GM23338 (cell line): Measurements from ENCODE around the gene DHDDS. TPM values are rescaled to one million over a fixed set of nuclear protein-coding genes. Genes with fewer than 3 reads are reported as not detected.
"Not testable (repeated sequence)": the region's sequence is repeated elsewhere in the genome, so short reads cannot be mapped to it uniquely, and the experiment has no call there.

Source experiments
- ATAC-seq: fragments of 200-7000 bp; cut with Tn5 transposase; 3 replicates; pipeline ENCODE4 v1.9.1; 2020
- DNase-seq: peaks from one replicate; pipeline ENCODE4 v3.0.0-alpha.2; 2015; ENCODE audit warnings: low spot score
- H2AFZ ChIP-seq: fragments of 200-600 bp; sonication (generic); 2 replicates; pipeline ENCODE4 v1.8.0; 2016; ENCODE audit warnings: antibody characterized with exemption, mild to moderate bottlenecking, moderate library complexity
- H3F3A ChIP-seq: fragments of 200-600 bp; sonication (generic); replicated peaks from 2 replicates; pipeline ENCODE4 v1.8.0; 2017; ENCODE audit warnings: antibody characterized with exemption, mixed run types, low read depth
- H3K27ac ChIP-seq: fragments of 200-600 bp; sonication (generic); 2 replicates; pipeline ENCODE4 v1.6.1; 2016; ENCODE audit warnings: low read depth
- H3K27me3 ChIP-seq: fragments of 200-600 bp; sonication (generic); 2 replicates; pipeline ENCODE4 v1.8.0; 2016; ENCODE audit warnings: mild to moderate bottlenecking, mixed run types, moderate library complexity; ENCODE audit not compliant: insufficient read depth
- H3K36me3 ChIP-seq: fragments of 200-600 bp; sonication (generic); 2 replicates; pipeline ENCODE4 v1.8.0; 2016; ENCODE audit warnings: mild to moderate bottlenecking; ENCODE audit not compliant: insufficient read depth
- H3K4me1 ChIP-seq: fragments of 200-600 bp; sonication (generic); 2 replicates; pipeline ENCODE4 v1.8.0; 2016; ENCODE audit warnings: mild to moderate bottlenecking, moderate library complexity; ENCODE audit not compliant: insufficient read depth
- H3K4me2 ChIP-seq: fragments of 200-600 bp; sonication (generic); 2 replicates; pipeline ENCODE4 v1.7.1; 2017; ENCODE audit warnings: mixed run types
- H3K4me3 ChIP-seq: fragments of 200-600 bp; sonication (generic); 2 replicates; pipeline ENCODE4 v1.6.1; 2016; ENCODE audit warnings: mixed run types
- H3K79me2 ChIP-seq: fragments of 200-600 bp; sonication (generic); replicated peaks from 2 replicates; pipeline ENCODE4 v1.8.0; 2017; ENCODE audit warnings: mild to moderate bottlenecking; ENCODE audit not compliant: insufficient read depth
- H3K9me2 ChIP-seq: fragments of 200-600 bp; sonication (generic); 2 replicates; pipeline ENCODE4 v1.8.0; 2017; ENCODE audit not compliant: insufficient read depth
- H4K20me1 ChIP-seq: fragments of 200-600 bp; sonication (generic); replicated peaks from 2 replicates; pipeline ENCODE4 v1.8.0; 2017; ENCODE audit warnings: mild to moderate bottlenecking; ENCODE audit not compliant: insufficient read depth
- H3K27ac Mint-ChIP-seq: 2 replicates; pipeline ENCODE4 v1.8.0; 2020; ENCODE audit warnings: inconsistent platforms, mild to moderate bottlenecking, moderate library complexity, mixed read lengths
- H3K27me3 Mint-ChIP-seq: 3 replicates; pipeline ENCODE4 v1.8.0; 2022; ENCODE audit warnings: low read depth, mild to moderate bottlenecking, moderate library complexity, mixed read lengths, inconsistent platforms; ENCODE audit not compliant: insufficient read depth, poor library complexity
- H3K36me3 Mint-ChIP-seq: 3 replicates; pipeline ENCODE4 v1.8.0; 2021; ENCODE audit warnings: low read depth, mild to moderate bottlenecking, inconsistent platforms, moderate library complexity, mixed read lengths
- H3K4me1 Mint-ChIP-seq: 3 replicates; pipeline ENCODE4 v1.8.0; 2020; ENCODE audit warnings: mild to moderate bottlenecking, inconsistent platforms, mixed read lengths
- H3K4me3 Mint-ChIP-seq: 3 replicates; pipeline ENCODE4 v1.8.0; 2021; ENCODE audit warnings: moderate library complexity, mild to moderate bottlenecking, inconsistent platforms, mixed read lengths
- H3K9me3 Mint-ChIP-seq: 3 replicates; pipeline ENCODE4 v1.8.0; 2020; ENCODE audit warnings: moderate library complexity, mild to moderate bottlenecking, inconsistent platforms, mixed read lengths
- ETS1 ChIP-seq: IDR thresholded peaks from 2 replicates; pipeline ENCODE4 v1.6.1; 2016; ENCODE audit warnings: antibody characterized with exemption
- NANOG ChIP-seq: IDR thresholded peaks from 2 replicates; pipeline ENCODE4 v1.6.1; 2016; ENCODE audit warnings: antibody characterized with exemption, borderline replicate concordance
- POLR2AphosphoS5 ChIP-seq: IDR thresholded peaks from 2 replicates; pipeline ENCODE4 v1.6.1; 2016; ENCODE audit warnings: antibody characterized with exemption, low read depth
- REST ChIP-seq: IDR thresholded peaks from one replicate; pipeline ENCODE4 v1.6.1; 2018; ENCODE audit warnings: antibody characterized with exemption; ENCODE audit not compliant: unreplicated experiment
- polyA plus RNA-seq: library from polyadenylated mRNA; unstranded; fragments of >200 nt; fragmentation: Nextera tagmentation; extraction: Ambion mirVana; gene quantifications from 2 replicates; pipeline ENCODE4 v1.2.1, GENCODE V29; 2016
- total RNA-seq: library from RNA; depleted of rRNA; stranded (reverse); fragments of >200 nt; shearing (Covaris generic); gene quantifications from 2 replicates; pipeline ENCODE4 v1.2.3, GENCODE V29; 2014

DHDDS gene
- total and polyA plus RNA-seq, 2 experiments from 2014 or later: 32.6 to 49.5 TPM

GRCh38 chr1:26500488-26501175 lies 68.5 kb downstream of the DHDDS start:
- Mint-ChIP-seq H3K27me3 (peaks cover 2% of the 10 kb centered on the region), H3K4me3 (peak overlapping the region; percentile 84)

GRCh38 chr1:26510711-26511110 lies 78.6 kb downstream of the DHDDS start:
- ATAC-seq, DNase-seq, H3K27me3 ChIP-seq, H3K4me1 ChIP-seq, H3K36me3 Mint-ChIP-seq, H2AFZ ChIP-seq, H3K9me3 Mint-ChIP-seq, H3K9me2 ChIP-seq, H3F3A ChIP-seq, H3K27ac Mint-ChIP-seq, H3K4me2 ChIP-seq, H3K27ac ChIP-seq, H3K4me1 Mint-ChIP-seq, H3K4me3 Mint-ChIP-seq, H3K36me3 ChIP-seq, H4K20me1 ChIP-seq, H3K79me2 ChIP-seq, H3K4me3 ChIP-seq: not testable (repeated sequence)
- peaks cover 12% of the 10 kb centered on the region for H3K27me3 Mint-ChIP-seq

More at GRCh38 chr1:26500488-26501175, 68.5 kb downstream of the DHDDS start:
- DNase-seq (peak; percentile 82), ATAC-seq (peak; percentile 72)
- no peaks in the 10 kb centered on the region; the same call in 1 of the 2 replicates for H3K4me1 ChIP-seq
- Mint-ChIP-seq H3K27ac (peak overlapping the region; percentile 72; the same call in 1 of the 2 replicates), H3K36me3 (no peaks in the 10 kb centered on the region), H3K4me1 (peaks cover 3% of the 10 kb centered on the region; the same call in 1 of the 3 replicates), H3K9me3 (no peaks in the 10 kb centered on the region)
- H3K27me3 ChIP-seq: no peaks in the 10 kb centered on the region
- no peaks in the 10 kb centered on the region for H4K20me1 ChIP-seq
- no peaks in the 10 kb centered on the region for H3K79me2 ChIP-seq
- H3K36me3 ChIP-seq: no peaks in the 10 kb centered on the region
- H2AFZ ChIP-seq: peak overlapping the region; percentile 91
- H3K4me2 ChIP-seq: peak overlapping the region; percentile 98
- no peak for TF ChIP-seq NANOG
- no peak for TF ChIP-seq ETS1
- peak; percentile 93 for TF ChIP-seq POLR2AphosphoS5
- TF ChIP-seq REST: no peak
- peaks cover 13% of the 10 kb centered on the region for H3F3A ChIP-seq
- H3K27ac ChIP-seq: peak overlapping the region; percentile 91
- no peaks in the 10 kb centered on the region for H3K9me2 ChIP-seq
- H3K4me3 ChIP-seq: peak overlapping the region; percentile 84

- H3K79me2 ChIP-seq, H3K4me3 Mint-ChIP-seq, H3K36me3 ChIP-seq, H3K4me3 ChIP-seq, H3K27ac ChIP-seq, DNase-seq, H2AFZ ChIP-seq, ATAC-seq, H3F3A ChIP-seq, H3K9me3 Mint-ChIP-seq, H3K4me1 ChIP-seq, H3K27ac Mint-ChIP-seq, H3K36me3 Mint-ChIP-seq, H3K27me3 Mint-ChIP-seq, H4K20me1 ChIP-seq, H3K4me2 ChIP-seq, H3K4me1 Mint-ChIP-seq, H3K9me2 ChIP-seq, H3K27me3 ChIP-seq: not testable (repeated sequence)
These were observed 83.7 kb downstream of the DHDDS start for GRCh38 chr1:26515836-26516235.
